ENCODE results near the gene PPP2R1B. TPM values are rescaled to one million over a fixed set of nuclear protein-coding genes. Genes with fewer than 3 reads are reported as not detected.

The PPP2R1B gene
- total and polyA plus RNA-seq, 2 experiments from 2014 or later = 13.2 to 14.4 TPM

DNA sequence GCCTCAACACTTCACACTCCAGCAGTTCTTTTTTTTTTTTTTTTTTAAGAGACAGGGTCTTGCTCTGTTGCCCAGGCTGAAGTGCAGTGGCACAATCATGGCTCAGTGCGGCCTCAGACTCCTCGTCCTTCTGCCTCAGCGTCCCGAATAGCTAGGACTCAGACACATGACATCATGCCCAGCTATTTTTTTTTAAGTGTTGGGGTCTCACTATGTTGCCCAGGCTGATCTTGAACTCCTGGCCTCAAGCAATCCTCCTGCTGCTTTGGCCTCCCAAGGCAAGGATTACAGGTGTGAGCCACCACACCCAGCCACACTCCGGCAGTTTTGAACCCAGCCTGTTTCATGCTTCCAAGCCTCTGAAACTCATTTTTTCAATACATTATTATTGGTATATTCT, 3.7 kb downstream of the PPP2R1B start:
- Histone ChIP-seq H3K36me3 (peaks cover 24% of the 10 kb centered on the region), H3K4me1 (ENCODE audit: low read depth) (no peaks in the 10 kb centered on the region), H3K9me3 (ENCODE audit: low read depth) (no peaks in the 10 kb centered on the region), H3K27ac (no peak overlapping the region), H3K4me3 (no peak overlapping the region), H3K27me3 (no peaks in the 10 kb centered on the region)
- no peak for DNase-seq (ENCODE audit: low read depth in 1 of 2, low spot score in 1 of 2)
- TF ChIP-seq, protein P1, sequence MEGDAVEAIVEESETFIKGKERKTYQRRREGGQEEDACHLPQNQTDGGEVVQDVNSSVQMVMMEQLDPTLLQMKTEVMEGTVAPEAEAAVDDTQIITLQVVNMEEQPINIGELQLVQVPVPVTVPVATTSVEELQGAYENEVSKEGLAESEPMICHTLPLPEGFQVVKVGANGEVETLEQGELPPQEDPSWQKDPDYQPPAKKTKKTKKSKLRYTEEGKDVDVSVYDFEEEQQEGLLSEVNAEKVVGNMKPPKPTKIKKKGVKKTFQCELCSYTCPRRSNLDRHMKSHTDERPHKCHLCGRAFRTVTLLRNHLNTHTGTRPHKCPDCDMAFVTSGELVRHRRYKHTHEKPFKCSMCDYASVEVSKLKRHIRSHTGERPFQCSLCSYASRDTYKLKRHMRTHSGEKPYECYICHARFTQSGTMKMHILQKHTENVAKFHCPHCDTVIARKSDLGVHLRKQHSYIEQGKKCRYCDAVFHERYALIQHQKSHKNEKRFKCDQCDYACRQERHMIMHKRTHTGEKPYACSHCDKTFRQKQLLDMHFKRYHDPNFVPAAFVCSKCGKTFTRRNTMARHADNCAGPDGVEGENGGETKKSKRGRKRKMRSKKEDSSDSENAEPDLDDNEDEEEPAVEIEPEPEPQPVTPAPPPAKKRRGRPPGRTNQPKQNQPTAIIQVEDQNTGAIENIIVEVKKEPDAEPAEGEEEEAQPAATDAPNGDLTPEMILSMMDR (IDR thresholded peaks at IDR 0.05; ENCODE audit: low read depth, low read length) = no peak

DNA sequence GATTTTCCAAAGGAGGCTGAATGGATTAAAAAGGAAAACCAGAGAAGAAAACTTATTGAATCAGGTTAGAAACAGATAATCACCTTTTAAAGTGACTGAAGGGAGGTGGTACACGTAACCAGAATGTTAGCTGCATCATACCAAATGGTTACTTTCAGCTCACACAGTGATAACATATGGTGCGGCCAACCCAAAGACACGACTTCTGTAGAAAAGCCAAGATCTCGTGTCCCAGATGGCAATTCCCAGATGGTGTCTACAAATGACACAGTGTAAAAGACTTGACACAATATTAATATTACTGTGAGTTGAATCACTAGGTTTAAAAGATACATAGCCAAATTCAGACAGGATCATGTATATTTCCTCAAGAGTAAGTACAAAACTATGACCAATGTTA, 5.2 kb downstream of the PPP2R1B start:
- no peaks in the 10 kb centered on the region for H3K9me3 ChIP-seq (ENCODE audit: low read depth)
- H3K27me3 ChIP-seq = no peaks in the 10 kb centered on the region
- no peak for DNase-seq (ENCODE audit: low read depth in 1 of 2, low spot score in 1 of 2)
- H3K4me1 ChIP-seq (ENCODE audit: low read depth) = no peaks in the 10 kb centered on the region
- TF ChIP-seq, protein P1 (IDR thresholded peaks at IDR 0.05; ENCODE audit: low read depth, low read length) = no peak
- no peak overlapping the region for H3K4me3 ChIP-seq
- H3K36me3 ChIP-seq = peaks cover 24% of the 10 kb centered on the region
- no peak overlapping the region for H3K27ac ChIP-seq

DNA sequence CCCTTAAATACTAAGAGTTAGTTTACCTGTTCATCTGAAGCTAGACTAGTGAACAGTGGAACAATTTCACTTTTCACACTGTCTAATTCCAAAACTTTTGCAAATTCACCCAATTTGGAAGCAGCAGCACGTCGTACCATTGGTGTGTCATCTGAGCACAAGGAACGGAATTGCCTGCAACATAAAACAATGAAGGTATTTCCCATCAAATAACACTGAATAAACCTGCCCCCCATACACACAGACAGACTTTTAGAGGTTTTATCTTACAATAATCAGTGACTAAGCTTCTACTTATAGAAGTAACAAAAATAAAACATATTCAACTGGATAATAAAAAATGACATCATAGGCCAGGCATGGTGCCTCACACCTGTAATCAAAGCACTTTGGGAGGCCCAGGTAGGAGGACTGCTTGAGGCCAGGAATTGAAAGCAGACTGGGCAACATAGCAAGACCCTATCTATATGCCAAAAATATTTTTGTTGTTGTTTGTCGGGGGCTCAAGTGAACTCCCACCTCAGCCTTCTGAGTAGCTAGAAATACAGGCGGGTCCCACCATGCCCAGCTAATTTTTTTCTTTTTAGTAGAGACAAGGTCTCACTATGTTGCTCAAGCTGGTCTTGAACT, 6.3 kb downstream of the PPP2R1B start:
- H3K4me3 ChIP-seq = no peak overlapping the region
- H3K27ac ChIP-seq = no peak overlapping the region
- DNase-seq (ENCODE audit: low read depth in 1 of 2, low spot score in 1 of 2) = no peak
- TF ChIP-seq, protein P1 (IDR thresholded peaks at IDR 0.05; ENCODE audit: low read depth, low read length) = no peak
- H3K27me3 ChIP-seq = no peaks in the 10 kb centered on the region
- no peaks in the 10 kb centered on the region for H3K4me1 ChIP-seq (ENCODE audit: low read depth)
- H3K9me3 ChIP-seq (ENCODE audit: low read depth) = no peaks in the 10 kb centered on the region
- H3K36me3 ChIP-seq = peaks cover 28% of the 10 kb centered on the region

DNA sequence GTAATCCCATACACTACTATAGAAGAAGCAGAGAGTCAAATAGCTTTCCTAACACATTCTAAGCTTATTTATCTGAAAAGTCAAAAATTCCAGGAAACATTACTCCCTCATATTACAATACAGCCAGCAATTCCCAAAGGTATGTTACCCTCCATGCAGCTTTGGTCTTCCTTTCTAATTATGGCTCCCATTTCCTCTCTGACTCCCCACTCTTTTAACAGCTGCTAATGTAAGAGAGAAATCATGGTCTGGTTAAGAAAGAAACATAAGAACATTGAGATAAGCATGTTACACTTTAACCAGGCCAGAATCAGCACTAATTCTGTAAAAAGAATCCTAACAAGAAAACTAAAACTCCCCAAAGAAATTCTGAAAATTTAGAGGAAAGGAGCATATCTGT, 6.8 kb downstream of the PPP2R1B start:
- H3K36me3 ChIP-seq = peaks cover 33% of the 10 kb centered on the region
- TF ChIP-seq, protein P1 (IDR thresholded peaks at IDR 0.05; ENCODE audit: low read depth, low read length) = no peak
- H3K27ac ChIP-seq = no peak overlapping the region
- no peaks in the 10 kb centered on the region for H3K9me3 ChIP-seq (ENCODE audit: low read depth)
- no peaks in the 10 kb centered on the region for H3K4me1 ChIP-seq (ENCODE audit: low read depth)
- no peaks in the 10 kb centered on the region for H3K27me3 ChIP-seq
- H3K4me3 ChIP-seq = no peak overlapping the region
- peak in 1 of 2 donors; percentile 65 for DNase-seq (ENCODE audit: low read depth in 1 of 2, low spot score in 1 of 2)

DNA sequence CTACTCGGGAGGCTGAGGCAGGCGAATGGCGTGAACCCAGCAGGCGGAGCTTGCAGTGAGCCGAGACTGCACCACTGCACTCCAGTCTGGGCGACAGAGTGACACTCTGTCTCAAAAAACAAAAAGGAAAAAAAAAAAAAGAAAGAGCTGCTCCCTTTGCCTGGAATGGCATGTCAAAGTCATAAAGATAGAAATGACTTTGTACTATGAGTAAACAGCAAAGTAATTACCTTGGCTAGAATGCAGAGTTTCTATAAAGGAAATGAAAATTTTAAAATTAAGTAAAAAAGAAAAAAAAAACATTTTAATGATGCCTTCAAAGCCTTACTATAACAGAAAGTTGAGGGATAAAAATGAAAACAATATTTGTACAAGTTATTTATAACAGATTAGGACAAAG, 10.1 kb downstream of the PPP2R1B start:
- Histone ChIP-seq H3K27ac (no peak overlapping the region), H3K27me3 (no peaks in the 10 kb centered on the region), H3K36me3 (peaks cover 55% of the 10 kb centered on the region), H3K9me3 (ENCODE audit: low read depth) (no peaks in the 10 kb centered on the region), H3K4me1 (ENCODE audit: low read depth) (no peaks in the 10 kb centered on the region), H3K4me3 (no peak overlapping the region)
- no peak for DNase-seq (ENCODE audit: low read depth in 1 of 2, low spot score in 1 of 2)
- TF ChIP-seq, protein P1 (IDR thresholded peaks at IDR 0.05; ENCODE audit: low read depth, low read length) = no peak
